ENCODE measurements around the gene SERPINE1. TPM values are rescaled to one million over a fixed set of nuclear protein-coding genes. Genes with fewer than 3 reads are reported as not detected.

The SERPINE1 gene
- total RNA-seq, 1 experiment from 2014 or later, result 370 TPM

- CTCF ChIA-PET, result interaction anchor here (1.6 kb wide), 1 partner anchor 23 kb away, joined by 5 read pairs; no protein-coding TSS in a partner anchor
- POLR2A ChIA-PET, result interaction anchor here (0.7 kb wide), 1 partner anchor 72 kb away, joined by 3 read pairs; no protein-coding TSS in a partner anchor
- Histone ChIP-seq H3K4me3 (ENCODE audit: low read depth in 2 of 2, low read length in 2 of 2) (peak overlapping the region; percentile 8 to 46; a peak in 3 of 4 replicates), H3K36me3 (ENCODE audit: control insufficient read depth, insufficient read depth, low read length) (no peaks in the 10 kb centered on the region), H3K27ac (ENCODE audit: low read length) (no peak overlapping the region), H3K27me3 (ENCODE audit: control insufficient read depth, insufficient read depth, low read length) (peaks cover 16% of the 10 kb centered on the region), H3K9me3 (ENCODE audit: control insufficient read depth, insufficient read depth, low read depth, low read length) (no peaks in the 10 kb centered on the region), H3K4me1 (ENCODE audit: control insufficient read depth, insufficient read depth, low read length) (peaks cover 56% of the 10 kb centered on the region)
- no TSS peak for BruUV-seq (replicated peaks)
- TF ChIP-seq POLR2AphosphoS5 (IDR thresholded peaks at IDR 0.05; ENCODE audit: low read depth, low read length) (no peak), SIN3A (IDR thresholded peaks at IDR 0.05; ENCODE audit: borderline replicate concordance, insufficient read depth, low read depth, low read length) (no peak), CTCF (IDR thresholded peaks at IDR 0.05) (no peak), TCF7L2 (IDR thresholded peaks at IDR 0.05; ENCODE audit: low read depth, low read length) (no peak), REST (IDR thresholded peaks at IDR 0.05; ENCODE audit: insufficient read depth in 1 of 2, low read depth in 2 of 2, low read length in 1 of 2) (no peak)
- intact Hi-C loops (cut with micrococcal nuclease; ENCODE audit: unreplicated experiment), result no loop called here
- in situ Hi-C loops (cut with HindIII; ENCODE audit: low pct_unique_long_range_greater_than_20kb, low sequenced_read_pairs), result no loop called here
- DNase-seq (ENCODE audit: low read depth, low spot score), result no peak
- no peak for ATAC-seq
Measured at GRCh38 chr7:101169110-101169837, 42.4 kb downstream of the SERPINE1 start.

GRCh38 chr7:101169838-101170551 lies 43.1 kb downstream of the SERPINE1 start:
- CTCF ChIA-PET, result interaction anchor here (0.9 to 1.6 kb wide), 2 partner anchors 23 to 26 kb away, joined by 5 to 10 read pairs; no protein-coding TSS in a partner anchor
- POLR2A ChIA-PET, result interaction anchor here (0.6 kb wide), 1 partner anchor 90 kb away, joined by 6 read pairs; no protein-coding TSS in a partner anchor
- H3K4me1 ChIP-seq (ENCODE audit: control insufficient read depth, insufficient read depth, low read length), result peaks cover 50% of the 10 kb centered on the region
- DNase-seq (ENCODE audit: low read depth, low spot score) (no peak), ATAC-seq (peak; percentile 43)
- peak overlapping the region; percentile 8 to 46; a peak in 3 of 4 replicates for H3K4me3 ChIP-seq (ENCODE audit: low read depth in 2 of 2, low read length in 2 of 2)
- H3K27ac ChIP-seq (ENCODE audit: low read length), result no peak overlapping the region
- in situ Hi-C loops (cut with HindIII; ENCODE audit: low pct_unique_long_range_greater_than_20kb, low sequenced_read_pairs), result no loop called here
- no TSS peak for BruUV-seq (replicated peaks)
- no peaks in the 10 kb centered on the region for H3K9me3 ChIP-seq (ENCODE audit: control insufficient read depth, insufficient read depth, low read depth, low read length)
- intact Hi-C loops (cut with micrococcal nuclease; ENCODE audit: unreplicated experiment), result no loop called here
- H3K36me3 ChIP-seq (ENCODE audit: control insufficient read depth, insufficient read depth, low read length), result no peaks in the 10 kb centered on the region
- TF ChIP-seq TCF7L2 (IDR thresholded peaks at IDR 0.05; ENCODE audit: low read depth, low read length), result no peak
- TF ChIP-seq SIN3A (IDR thresholded peaks at IDR 0.05; ENCODE audit: borderline replicate concordance, insufficient read depth, low read depth, low read length), result no peak
- TF ChIP-seq POLR2AphosphoS5 (IDR thresholded peaks at IDR 0.05; ENCODE audit: low read depth, low read length), result no peak
- TF ChIP-seq CTCF (IDR thresholded peaks at IDR 0.05), result peak; percentile 98
- TF ChIP-seq REST (IDR thresholded peaks at IDR 0.05; ENCODE audit: insufficient read depth in 1 of 2, low read depth in 2 of 2, low read length in 1 of 2), result peak in 1 of 2 experiments; percentile 73; a peak in 2 of 4 replicates
- H3K27me3 ChIP-seq (ENCODE audit: control insufficient read depth, insufficient read depth, low read length), result peaks cover 16% of the 10 kb centered on the region
